Endometrial microvascular endothelial cells (primary cell): ENCODE results near the gene VLDLR. TPM values are rescaled to one million over a fixed set of nuclear protein-coding genes. Genes with fewer than 3 reads are reported as not detected.

ENCODE experiments used
- in situ Hi-C: cut with HindIII; loops from 2 replicates; pipeline ENCODE4 v1.10.0; 2017; ENCODE audit warnings: low sequenced_read_pairs, low pct_unique_long_range_greater_than_20kb; ENCODE audit errors: inconsistent ontology term
- total RNA-seq: library from RNA; depleted of rRNA; stranded (reverse); fragments of >200 nt; gene quantifications from one replicate; pipeline ENCODE4 v1.2.3, GENCODE V29; 2015; ENCODE audit errors: inconsistent ontology term

The VLDLR gene
- 1.3 TPM for total RNA-seq

DNA sequence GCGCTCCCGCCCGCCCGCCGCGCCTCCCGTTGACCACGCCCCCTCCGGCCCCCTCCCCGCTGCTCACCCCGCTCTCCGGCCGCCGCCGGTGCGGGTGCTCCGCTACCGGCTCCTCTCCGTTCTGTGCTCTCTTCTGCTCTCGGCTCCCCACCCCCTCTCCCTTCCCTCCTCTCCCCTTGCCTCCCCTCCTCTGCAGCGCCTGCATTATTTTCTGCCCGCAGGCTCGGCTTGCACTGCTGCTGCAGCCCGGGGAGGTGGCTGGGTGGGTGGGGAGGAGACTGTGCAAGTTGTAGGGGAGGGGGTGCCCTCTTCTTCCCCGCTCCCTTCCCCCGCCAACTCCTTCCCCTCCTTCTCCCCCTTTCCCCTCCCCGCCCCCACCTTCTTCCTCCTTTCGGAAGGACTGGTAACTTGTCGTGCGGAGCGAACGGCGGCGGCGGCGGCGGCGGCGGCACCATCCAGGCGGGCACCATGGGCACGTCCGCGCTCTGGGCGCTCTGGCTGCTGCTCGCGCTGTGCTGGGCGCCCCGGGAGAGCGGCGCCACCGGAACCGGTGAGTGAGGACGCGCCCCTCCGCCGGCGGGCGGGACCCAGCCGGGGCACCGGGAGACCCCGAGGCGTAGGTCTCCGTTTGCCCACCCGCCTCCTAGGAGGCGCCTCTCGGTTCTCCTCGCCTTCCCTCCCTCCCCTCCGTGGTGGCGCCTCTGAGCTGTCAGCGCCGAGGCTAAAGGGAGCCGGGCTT is at the start of gene VLDLR:
Gene VLDLR (plus strand): TSS at position 66 of the 739 bp plus-strand sequence. CDS start 403 bp downstream, at position 469.
- in situ Hi-C loops: no loop called here

- in situ Hi-C loops: no loop called here
These were observed 47.4 kb upstream of the VLDLR start for GRCh38 chr9:2574203-2574602.

GRCh38 chr9:2576631-2577030 is 45.0 kb upstream of the VLDLR start:
- in situ Hi-C loops: no loop called here

- in situ Hi-C loops: no loop called here
These were observed 38.1 kb upstream of the VLDLR start for GRCh38 chr9:2583308-2584013.

DNA sequence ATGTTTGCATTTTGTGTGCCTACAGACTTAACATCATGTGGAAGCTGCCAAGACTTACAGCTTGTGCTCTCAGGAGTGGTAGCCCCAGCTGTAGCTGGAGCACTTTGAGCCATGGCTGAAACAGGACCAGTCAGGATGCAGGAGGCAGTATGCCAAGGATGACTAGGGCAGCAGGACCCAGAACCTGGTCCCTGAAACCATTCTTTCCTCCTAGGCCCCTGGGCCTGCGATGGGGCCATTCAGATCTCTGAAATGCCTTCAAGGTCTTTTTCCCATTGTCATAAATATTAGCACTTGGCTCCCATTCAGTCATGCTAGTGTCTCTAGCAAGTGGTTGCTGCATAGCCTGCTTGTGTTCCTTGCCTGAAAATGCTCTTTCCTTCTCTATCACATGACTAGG is 29.6 kb upstream of the VLDLR start:
- in situ Hi-C loops: no loop called here

DNA sequence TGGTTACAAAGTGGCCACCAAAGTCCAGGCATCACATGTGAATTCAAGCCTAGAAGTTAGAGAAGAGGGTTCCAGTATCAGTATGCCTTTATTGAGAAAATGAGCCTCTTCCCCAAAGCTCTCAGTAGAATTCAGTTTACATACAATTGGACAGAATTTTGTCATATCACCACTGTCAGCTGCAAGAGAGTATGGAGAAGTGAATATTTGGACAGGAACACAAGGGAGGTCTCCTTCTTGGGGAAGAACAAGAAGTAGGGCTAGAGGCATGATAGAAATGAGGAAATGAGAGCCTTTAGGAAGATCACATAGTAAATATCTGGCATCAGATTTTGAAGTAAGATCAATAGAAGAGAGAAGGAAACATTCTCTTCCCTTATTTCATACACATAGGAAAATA is 27.8 kb upstream of the VLDLR start:
- in situ Hi-C loops: no loop called here

DNA sequence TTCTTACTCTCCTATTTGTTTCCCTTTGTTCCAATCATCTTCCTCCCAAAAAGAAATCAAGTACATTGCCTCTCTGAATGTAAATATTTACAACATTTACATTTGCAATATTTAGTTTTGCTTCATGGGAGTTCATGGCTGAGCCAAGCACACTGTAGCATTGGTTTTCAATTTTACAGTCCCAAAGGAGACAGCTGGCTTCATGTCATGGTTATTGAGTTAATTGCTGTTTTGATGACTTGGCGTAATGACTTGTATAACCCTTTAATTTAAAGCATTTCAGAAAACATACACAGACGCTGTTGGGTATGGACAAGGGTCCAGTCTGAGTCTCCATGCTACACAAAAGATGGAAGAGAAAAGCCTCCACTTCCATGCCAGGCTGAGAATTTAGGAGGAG is 25.6 kb upstream of the VLDLR start:
- in situ Hi-C loops: no loop called here

GRCh38 chr9:2597483-2597882 is 24.1 kb upstream of the VLDLR start:
- in situ Hi-C loops: no loop called here

- in situ Hi-C loops: no loop called here
These were observed 21.7 kb upstream of the VLDLR start for GRCh38 chr9:2599896-2600295.

- in situ Hi-C loops: no loop called here
These were observed 21.3 kb upstream of the VLDLR start for GRCh38 chr9:2600307-2600706.

DNA sequence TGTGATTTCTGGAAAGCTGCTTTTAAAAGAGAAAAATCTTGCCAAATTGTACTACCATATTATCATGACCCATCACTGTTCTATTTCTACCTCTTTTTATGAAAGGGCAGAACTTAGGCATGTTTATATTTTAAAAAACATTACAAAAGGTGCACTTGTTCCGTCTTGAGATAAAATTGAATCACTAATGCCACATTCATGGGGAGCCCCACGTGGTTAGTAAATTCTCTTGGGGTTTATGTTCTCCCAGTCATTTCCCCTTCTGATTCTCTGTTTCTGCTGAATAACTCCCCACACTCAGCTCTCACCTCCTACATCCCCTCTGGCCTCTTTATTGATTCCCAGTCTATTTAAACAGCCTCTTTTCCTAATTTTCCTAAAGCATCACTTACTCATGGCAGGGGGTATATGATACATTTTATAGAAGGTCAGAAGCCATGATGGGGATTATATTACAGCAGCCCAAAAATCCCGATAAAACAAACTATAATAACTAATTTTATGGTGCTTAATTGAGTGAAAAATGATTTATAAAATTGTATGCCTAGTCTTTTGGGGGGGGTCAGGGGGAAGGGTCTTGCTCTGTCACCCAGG is 19.7 kb upstream of the VLDLR start:
- in situ Hi-C loops: no loop called here

- in situ Hi-C loops: no loop called here
These were observed 18.9 kb upstream of the VLDLR start for GRCh38 chr9:2602704-2603116.

GRCh38 chr9:2603621-2604020 is 18.0 kb upstream of the VLDLR start:
- in situ Hi-C loops: no loop called here

DNA sequence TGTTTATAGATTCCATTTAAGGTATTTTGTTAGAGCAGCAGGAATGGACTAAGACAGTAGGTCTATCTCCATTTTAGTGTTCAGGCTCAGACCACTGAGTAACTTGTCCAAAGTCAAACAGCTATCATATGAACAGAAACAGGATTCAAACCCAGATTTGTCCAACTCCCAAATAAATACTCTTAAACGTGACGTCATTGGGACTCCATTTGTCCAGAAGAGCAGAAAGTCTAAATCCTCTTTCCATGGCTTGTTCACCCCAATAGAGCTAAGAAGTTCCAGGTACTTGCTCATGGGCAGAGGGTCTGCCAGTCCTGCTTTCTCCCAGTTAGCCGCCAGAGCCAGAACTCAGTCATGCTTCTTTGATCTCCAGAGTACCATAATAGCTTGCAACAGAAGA is 16.3 kb upstream of the VLDLR start:
- in situ Hi-C loops: no loop called here

DNA sequence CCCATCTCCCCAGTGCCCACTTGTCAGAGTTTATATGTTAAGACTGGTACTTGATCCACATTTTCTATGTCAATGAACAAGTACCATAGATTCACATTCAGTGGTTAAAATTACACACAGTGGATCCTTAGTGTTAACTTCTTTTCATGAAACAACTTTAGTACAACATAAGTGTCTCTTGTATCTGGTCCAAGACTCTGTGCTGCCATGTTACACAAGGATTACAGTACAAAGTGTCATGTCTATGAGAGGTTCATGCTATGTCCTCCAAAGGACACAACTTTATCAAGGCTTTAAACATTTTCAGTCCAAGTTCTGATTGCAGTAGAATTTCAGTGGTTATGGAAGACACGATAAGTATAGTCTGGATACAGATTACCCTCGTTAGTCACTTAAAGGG is 13.3 kb upstream of the VLDLR start:
- in situ Hi-C loops: no loop called here

DNA sequence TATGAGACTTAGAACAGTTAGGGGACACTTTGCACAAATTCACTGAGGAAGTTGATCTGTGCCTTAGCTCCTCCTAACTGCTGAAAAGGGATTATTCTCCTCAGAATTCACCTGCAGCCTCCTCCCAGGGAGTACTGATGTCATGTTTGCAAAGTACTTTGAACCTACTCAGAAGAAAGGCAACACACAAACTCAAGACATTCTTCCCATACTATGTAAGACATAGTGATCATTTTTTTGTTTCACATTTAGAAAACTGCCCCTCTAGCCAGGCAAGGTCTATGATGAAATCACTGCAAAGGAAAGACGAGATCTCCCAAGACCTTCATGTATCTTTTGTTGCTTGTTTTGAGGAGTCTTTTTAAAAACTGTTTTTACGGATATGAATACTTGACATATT is 10.6 kb upstream of the VLDLR start:
- in situ Hi-C loops: no loop called here

DNA sequence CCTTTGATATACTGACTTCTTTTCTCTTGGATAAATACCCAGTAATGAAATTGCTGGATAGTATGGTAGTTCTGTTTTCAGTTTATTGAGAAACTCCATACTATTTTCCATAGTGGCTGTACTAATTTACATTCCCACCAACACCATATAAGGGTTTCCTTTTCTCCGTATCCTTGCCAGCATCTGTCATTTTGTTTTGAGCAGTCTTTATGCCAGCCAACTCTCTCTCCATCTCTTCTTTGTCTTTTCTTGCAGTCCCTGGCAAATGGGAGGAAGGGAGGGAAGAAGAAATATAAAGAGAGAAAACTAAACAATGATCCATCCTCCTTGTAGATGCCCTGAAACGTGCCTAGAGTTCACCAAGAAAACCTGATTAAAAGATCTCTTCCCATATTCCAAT is 9.6 kb upstream of the VLDLR start:
- in situ Hi-C loops: no loop called here

GRCh38 chr9:2613730-2614271 is 7.8 kb upstream of the VLDLR start:
- in situ Hi-C loops: no loop called here

DNA sequence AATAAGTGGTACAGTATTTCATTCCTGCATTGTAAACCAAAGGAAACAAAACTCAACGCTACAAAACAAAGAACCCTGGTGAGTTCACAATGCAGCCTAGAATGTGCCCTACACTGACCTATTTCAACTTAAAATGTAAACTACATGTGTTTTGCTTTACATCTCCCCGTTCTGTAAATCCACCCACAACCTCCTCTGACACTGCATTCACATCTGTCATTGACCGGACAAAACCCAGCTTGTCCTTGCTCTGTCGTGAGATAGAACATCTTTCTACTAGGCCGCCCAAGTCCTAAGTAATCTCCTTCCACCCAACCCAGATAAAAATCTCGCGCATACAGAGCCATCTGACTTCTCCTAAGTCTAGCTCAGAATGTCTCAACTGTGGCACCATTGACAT is 6.1 kb upstream of the VLDLR start:
- in situ Hi-C loops: no loop called here
